NOMO-1 (cell line): ENCODE measurements around the gene HTR2A.
"Not testable (repeated sequence)": the region's sequence is repeated elsewhere in the genome, so short reads cannot be mapped to it uniquely, and the experiment has no call there.

Experiments used
- DNase-seq, 2 experiments: peaks; one replicate each; lab custom pipeline; 2025; ENCODE audit not compliant: unreplicated experiment in 2 of 2; lab: John Stamatoyannopoulos, UW

The HTR2A gene

DNA sequence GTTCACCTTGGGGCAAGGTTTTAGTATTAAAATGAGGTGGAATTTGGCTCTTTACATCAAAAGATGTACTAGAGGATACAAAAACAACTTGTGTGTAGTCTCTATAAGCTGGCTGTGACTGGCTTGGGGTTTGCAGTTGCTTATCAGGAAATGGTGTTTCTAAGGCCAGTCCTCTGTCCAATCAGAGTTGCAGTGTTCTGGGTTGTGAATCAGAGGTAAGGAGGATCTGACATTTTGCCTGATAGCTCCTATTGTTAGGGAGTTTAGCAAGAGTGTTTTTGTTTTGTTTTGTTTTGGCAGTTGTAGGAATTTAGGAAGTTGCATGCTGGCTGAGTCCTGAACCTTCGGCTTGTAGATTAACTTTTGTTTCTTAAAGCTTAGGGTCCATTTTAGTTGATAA is 79.8 kb downstream of the HTR2A start:
- DNase-seq: peak; percentile 6 to 37

DNA sequence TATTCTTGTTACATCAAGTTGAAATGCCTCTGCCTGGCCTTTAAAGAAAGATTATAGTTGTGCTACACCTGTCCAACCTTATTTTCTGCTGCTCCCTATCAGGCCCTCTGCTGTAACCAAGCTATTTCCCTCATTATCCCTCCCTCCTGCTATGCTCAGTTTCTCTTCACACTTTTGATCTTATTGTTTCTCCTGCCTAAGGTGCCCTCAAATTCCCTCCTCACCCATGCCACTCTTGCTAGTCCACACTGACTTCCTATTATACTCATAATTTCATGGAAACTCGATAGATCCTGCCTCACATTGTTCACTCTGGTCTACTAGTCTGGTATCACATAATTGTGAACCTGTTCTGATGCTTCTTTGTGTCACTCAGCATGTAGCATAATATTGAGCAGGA is 80.5 kb downstream of the HTR2A start:
- no peak for DNase-seq

DNA sequence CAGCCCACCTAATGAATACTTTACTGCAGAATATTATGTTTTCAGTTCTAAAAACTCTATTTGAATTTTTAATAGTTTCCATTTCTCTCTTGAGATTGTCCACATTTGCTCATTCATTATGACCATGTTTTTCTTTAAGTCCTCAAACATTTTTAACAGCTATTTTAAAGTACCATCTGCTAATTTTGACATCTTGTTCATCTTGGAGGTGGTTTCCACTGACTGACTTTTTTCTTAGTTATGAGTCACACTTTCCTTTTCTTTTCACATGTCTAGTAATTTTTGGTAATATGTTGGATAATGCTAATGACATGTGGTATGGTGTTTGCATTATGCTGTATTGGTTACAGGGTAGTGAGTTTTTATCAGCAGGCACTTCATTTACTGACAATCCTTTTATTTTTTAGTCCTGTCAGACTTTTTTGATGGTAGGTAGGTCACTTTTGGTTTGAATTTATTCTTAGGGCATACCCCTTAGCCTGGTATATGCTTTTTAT is 84.5 kb downstream of the HTR2A start:
- DNase-seq: no peak

DNA sequence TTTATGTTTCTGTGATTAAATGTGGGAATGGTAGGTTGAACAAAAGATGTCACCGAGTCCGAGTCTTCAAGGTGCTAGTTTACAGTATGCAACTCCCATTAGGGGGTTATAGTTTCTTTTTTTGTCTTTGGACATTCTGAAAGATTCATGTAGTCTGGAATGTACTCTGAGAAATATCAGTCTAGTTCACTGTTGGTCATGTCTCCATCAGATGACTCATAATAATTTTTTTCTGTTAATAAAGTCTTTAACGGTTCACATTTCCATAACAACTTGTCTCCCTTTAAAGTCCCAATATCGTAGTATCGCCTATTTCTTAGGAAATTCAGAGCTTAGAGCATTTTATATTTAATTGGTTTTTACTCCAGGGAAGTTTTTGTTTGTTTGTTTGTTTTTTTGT is 86.4 kb downstream of the HTR2A start:
- no peak for DNase-seq

DNA sequence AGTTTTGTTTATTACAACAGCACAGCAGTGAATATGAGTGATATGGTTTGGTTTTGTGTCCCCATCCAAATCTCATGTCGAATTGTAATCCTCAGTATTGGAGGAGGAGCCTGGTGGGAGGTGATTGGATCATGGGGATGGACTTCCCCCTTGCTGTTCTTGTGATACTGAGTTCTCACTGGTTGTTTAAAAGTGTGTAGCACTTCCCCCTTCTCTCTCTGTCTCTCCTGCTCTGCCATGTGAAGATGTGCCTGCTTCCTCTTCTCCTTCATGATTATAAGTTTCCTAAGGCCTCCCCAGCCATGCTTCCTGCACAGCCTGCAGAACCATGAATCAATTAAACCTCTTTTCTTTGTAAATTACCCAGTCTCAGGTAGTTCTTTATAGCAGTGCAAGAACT is 91.9 kb downstream of the HTR2A start:
- not testable (repeated sequence) for DNase-seq

DNA sequence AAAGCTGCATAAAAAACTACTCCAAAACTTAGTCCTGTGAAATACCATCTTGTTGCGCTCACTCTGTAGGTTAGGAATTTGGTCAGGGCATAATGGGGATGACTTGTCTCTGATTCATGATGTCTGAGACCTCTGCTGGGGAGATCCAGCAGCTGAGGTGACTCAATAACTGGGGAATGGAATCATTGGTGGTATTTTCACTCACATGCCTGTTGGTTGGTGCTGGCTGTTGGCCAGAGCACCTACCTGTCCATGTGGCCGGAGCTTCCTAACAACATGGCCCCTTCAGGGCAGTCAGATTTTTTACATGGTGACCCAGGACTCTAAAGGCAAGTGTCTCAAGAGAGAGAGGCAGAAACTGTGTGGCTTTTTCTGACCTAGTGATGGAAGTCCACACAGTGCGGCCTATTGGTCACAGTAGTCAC is 92.5 kb downstream of the HTR2A start:
- no peak for DNase-seq

DNA sequence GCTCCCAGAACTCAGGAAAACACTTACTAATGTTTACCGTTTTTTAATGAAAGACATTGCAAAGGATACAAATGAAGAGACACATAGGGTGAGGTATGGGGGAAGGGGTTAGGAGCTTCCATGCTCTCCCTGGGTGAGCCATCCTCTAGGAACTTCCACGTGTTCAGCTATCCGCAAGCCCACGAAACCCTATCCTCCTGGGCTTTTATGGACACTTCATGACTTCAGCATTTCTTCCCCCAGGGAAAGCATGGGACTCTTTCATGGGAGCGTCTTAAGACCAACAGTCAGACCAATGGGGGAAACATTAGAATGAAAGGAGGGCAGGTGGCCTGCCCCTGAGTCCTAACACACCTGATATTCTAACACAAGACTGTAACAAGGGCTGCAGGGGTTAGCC is 93.3 kb downstream of the HTR2A start:
- DNase-seq: no peak

DNA sequence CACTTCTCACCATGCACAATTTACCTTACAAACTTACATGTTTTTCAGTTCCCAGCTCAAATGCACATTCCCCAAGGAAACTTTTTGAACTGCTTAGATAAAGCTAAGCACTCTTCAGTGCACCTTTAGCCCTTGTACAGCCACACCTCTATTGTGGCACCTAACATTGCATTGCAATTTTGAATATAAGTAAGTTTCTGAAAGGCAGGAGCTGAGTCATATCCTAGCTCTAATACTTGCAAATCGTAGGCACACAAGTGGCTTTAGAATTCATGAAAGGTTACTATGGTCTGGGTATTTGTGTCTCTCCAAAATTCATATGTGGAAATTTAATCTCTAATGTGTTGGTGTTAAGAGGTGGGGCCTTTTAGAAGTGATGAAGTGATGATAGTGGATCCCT is 95.0 kb downstream of the HTR2A start:
- DNase-seq: no peak

DNA sequence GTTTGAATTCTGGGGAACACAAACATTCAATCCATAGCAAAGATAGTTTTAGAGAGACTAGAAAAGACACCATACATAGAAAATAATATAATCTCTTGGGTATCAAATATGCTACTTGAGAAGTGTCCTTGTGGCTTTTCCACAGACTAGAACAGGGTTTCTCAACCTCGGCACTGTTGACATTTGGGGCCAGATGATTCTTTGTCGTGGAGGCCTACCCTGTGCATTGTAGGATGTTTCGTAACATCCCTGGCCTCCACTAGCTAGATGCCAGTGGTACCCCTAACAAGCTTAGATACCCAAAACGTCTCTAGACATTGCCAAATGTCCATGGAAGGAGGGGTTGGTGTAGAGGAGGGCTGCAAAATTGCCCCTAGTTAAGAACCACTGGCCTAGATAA is 97.7 kb downstream of the HTR2A start:
- DNase-seq: peak; percentile 9 to 29

DNA sequence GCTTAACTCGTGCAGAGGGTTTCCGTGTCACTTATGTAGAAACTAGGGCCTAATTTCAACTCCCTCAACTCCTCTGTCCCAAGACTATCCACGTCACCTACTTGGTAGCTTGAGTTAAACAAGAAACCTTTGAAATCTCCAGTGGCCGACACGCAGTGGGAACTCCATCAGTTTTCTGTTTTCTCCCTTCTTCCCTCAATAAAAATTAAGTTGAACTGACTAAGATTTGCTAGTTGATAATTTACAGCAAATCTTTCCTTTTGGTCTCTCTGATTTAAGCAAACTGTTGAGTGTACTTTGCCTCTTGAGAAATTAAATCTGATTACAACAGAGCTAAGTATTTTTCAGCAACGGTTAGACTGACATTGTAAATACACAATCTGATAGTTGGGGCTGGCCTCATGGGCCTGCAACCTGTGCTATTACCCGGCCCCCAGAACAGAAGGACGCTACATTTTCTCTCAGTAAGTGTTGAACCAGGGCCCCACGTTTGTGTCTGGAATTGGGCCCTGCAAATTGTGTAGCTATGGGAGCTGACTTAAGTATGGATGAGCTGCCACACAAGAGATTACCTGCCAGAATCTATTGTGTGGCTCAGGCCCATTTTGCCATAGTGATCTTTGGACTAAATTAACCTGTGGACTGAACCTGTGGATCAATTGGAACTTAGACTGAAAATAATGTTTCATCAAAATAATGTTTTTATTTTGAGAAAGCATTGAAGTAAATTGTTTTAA is 99.2 kb downstream of the HTR2A start:
- peak in 1 of 2 experiments; percentile 43 for DNase-seq

DNA sequence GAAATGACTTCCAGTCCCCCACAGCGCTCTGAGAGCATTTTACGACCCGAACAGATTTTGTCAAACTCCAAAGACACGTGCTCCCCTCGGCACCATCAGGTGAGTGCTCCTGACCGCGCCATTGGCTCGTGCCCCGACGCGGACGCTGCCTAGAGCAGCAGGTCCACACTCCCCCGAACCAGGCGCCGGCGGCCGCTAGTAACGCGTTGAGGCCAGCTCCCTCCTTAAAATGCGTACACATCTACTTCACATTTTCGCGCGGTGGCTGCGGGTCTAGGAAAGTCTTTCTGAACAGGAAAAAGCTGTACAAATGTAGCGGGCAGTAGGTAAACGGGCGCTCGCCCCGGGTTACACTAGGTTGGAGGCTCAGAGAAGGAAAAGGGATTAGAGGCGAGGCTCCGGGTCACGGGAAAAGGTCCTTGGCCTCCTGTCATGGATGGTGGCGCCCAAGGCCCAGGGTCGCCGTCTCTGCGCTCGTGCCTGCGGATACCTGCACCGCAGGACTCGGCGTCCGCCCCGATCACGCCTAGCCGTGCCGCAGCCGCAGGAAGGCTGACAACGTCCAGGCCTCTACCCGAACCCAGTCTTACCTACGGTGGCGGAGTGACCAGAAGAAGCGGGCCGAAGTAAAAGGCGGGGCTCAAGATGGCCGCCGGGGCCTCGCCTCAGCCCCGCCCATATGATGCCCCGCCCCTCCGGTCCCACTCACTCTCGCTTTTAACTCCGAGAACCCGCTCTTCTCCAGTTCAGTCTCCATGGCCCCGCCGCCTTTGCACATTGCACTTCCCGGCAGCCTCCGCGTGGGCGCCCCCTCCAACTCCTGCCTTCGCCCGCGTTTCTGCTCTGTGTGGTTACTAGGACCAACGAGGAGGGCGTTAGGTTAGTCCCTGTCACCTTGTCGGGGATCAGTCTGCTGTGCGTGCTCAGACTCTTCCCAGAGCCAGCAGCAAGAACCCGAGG is 100.1 kb downstream of the HTR2A start, which contains the start of gene ESD:
ESD (minus strand) TSS at position 647 of the 960 bp plus-strand sequence. CDS start 5,748 bp downstream, outside the sequence.
- DNase-seq: peak; percentile 89 to 91

DNA sequence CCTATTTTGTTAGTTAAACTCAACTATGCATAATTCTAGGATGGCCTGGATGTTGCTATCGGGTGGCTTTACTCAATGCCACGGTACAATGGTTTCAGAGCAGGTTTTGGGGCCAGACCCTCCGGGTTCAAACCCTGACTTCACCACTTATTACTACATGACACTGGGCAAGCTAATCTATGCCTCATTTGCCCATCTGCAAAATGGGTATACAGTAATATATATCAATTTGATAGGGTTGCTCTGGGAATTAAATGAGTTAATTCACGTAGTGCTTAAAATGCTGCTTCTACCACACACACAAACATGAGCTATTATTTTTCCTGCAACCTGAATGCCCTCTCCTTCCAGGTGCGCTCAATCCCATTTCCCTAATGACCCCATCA is 100.7 kb downstream of the HTR2A start:
- no peak for DNase-seq

DNA sequence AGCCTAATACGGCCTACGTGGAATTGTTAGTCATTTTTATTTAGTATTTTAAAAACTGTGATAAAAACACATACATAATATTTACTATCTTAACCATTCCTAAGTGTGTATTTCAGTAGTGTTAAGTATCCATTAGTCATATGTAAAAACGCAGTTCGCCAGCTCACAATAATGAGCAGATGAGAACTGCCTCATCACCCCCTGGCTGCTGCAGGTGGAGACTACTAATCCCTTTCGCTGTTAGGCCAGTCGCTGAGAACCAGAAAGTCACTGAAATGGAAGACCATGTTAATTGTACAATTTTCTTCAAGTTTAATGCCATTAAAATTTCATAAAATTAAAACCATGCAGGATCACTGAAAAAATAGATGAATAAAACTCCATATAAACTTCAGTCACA is 101.5 kb downstream of the HTR2A start:
- no peak for DNase-seq

DNA sequence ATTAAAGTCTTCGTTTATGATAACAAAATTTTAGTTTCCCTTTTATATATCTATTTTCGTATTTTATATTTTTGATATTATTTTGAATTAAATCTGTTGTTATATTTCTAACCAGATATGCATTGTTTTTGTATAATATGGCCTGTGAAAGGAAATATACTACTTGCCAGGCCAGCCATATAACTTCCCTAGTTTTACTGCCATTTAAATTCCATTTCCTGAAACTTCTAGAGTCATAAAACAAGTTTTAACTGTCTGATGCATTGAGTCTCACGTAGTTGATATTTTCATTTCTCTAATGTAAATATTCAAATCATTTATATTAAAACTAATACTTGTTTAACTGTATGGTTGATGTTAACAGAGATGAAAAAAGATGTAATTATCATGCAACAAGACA is 113.3 kb downstream of the HTR2A start:
- DNase-seq: no peak

DNA sequence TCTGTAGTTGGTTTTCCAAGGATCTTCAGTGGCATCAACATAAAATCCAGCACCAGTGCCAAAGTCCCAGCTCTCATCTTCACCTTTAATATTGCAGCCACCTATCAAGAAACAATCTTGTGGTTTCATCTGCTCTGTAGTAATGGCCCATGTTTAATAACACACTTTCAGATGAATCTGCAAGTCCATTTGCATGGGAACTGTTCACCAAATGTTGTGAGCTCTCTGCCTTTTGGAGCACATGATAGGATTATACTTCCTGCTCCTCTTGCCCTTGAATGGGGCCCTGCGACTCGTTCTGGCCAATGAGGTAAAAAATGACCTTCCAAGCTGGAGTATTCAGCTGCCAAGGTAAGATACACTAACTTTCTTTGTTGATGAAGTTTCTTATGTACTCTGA is 114.2 kb downstream of the HTR2A start:
- DNase-seq: no peak

DNA sequence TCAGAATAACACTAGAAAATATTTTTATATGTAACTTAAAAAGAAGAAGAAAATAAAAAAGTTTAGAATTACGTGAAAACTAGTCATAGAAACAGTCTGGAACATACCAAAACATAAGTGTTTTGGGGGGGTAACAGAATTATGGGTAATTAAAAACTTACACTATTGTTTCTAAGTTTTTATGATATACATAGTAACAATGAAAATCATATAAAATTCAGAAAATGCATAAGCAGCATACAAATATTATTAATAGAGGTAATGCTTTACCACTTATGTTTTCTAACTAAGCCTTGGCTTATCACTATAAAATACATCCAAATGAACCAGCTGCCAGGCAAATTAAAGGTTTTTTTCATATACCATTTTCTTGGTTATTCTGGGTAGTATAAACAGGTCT is 114.8 kb downstream of the HTR2A start:
- DNase-seq: no peak
